Testis (tissue), 3 donors: ENCODE data around the gene RAD9A. TPM values are rescaled to one million over a fixed set of nuclear protein-coding genes. Genes with fewer than 3 reads are reported as not detected.
A peak's percentile ranks its signal among the peaks of the same experiment; 100 is the strongest.

Experiments used
- DNase-seq: peaks from one replicate; pipeline ENCODE4 v3.0.0-alpha.2; 2019
- H3K27ac ChIP-seq, 2 donors: fragments of 200-600 bp; sonication (generic); one replicate each; pipeline ENCODE4 v1.5.1; 2019
- H3K27me3 ChIP-seq: fragments of 200-600 bp; sonication (generic); one replicate; pipeline ENCODE4 v1.5.1; 2019
- H3K36me3 ChIP-seq: fragments of 200-600 bp; sonication (generic); one replicate; pipeline ENCODE4 v1.5.1; 2017; ENCODE audit warnings: low read depth; ENCODE audit errors: missing control alignments
- H3K4me1 ChIP-seq: fragments of 200-600 bp; sonication (generic); one replicate; pipeline ENCODE4 v1.5.1; 2019
- H3K4me3 ChIP-seq, 2 donors: fragments of 200-600 bp; sonication (generic); one replicate each; pipeline ENCODE4 v1.5.1; 2017 to 2019
- H3K9me3 ChIP-seq: fragments of 200-600 bp; sonication (generic); one replicate; pipeline ENCODE4 v1.5.1; 2017
- CTCF ChIP-seq, 3 experiments: fragments of 450-650 bp in 2 of 3; fragments of 200-600 bp in 1 of 3; sonication (generic) in 1 of 3; IDR thresholded peaks; one replicate each; pipeline ENCODE4 v1.5.1; 2016 to 2019; ENCODE audit warnings: antibody characterized with exemption in 3 of 3, mild to moderate bottlenecking in 2 of 3, moderate library complexity in 1 of 3
- POLR2A ChIP-seq: fragments of 450-650 bp; IDR thresholded peaks from one replicate; pipeline ENCODE4 v1.6.1; 2017; ENCODE audit warnings: antibody characterized with exemption, mild to moderate bottlenecking, moderate library complexity
- WGBS, 2 donors: methylation state at CpG; one replicate each; pipeline ENCODE4 v1.1.5; 2018; 5-methylcytosine and 5-hydroxymethylcytosine counted together
- intact Hi-C: fragments of 100-400 bp; cut with DNase I; formaldehyde crosslinking; loops from one replicate; pipeline ENCODE4 v1.15.1; 2023; ENCODE audit warnings: low total_unique reads
- polyA plus RNA-seq: library from polyadenylated mRNA; stranded (reverse); fragments of 350-450 nt; fragmentation: Illumina TruSeq; extraction: RNeasy Lipid Tissue Mini Kit (QIAGEN cat#74804); gene quantifications from one replicate; pipeline ENCODE4 v1.2.3, GENCODE V29; 2014; ENCODE audit warnings: low read depth, low replicate concordance; ENCODE audit not compliant: insufficient read depth
- total RNA-seq, 2 donors: library from RNA; depleted of rRNA; stranded (reverse); fragments of >200 nt; gene quantifications; one replicate each; pipeline ENCODE4 v1.2.3, GENCODE V29; 2016

Gene RAD9A
- total and polyA plus RNA-seq, 3 donors from 2014 or later: 25.7 to 46.2 (median 35.8) TPM

GRCh38 chr11:67412495-67413179 is 20.9 kb downstream of the RAD9A start:
- H3K27me3 ChIP-seq: no peaks in the 10 kb centered on the region
- WGBS, 2 donors: 44 to 53% methylated on average over 3 to 9 of the region's 9 CpGs

GRCh38 chr11:67413266-67413849 is 21.6 kb downstream of the RAD9A start:
- no peak overlapping the region for H3K27ac ChIP-seq
- no peaks in the 10 kb centered on the region for H3K27me3 ChIP-seq
- no peaks in the 10 kb centered on the region for H3K36me3 ChIP-seq
- H3K4me3 ChIP-seq: no peak overlapping the region
- TF ChIP-seq CTCF (IDR thresholded peaks at IDR 0.05) (no peak), POLR2A (no peak)
- no peaks in the 10 kb centered on the region for H3K9me3 ChIP-seq
- 70 to 83% methylated on average over 2 of the region's 2 CpGs for WGBS, 2 donors
- peaks cover 10% of the 10 kb centered on the region for H3K4me1 ChIP-seq
- DNase-seq: no peak
- intact Hi-C loops: no loop called here

More at GRCh38 chr11:67412495-67413179, 20.9 kb downstream of the RAD9A start:
- no peak for DNase-seq
- no peaks in the 10 kb centered on the region for H3K36me3 ChIP-seq
- intact Hi-C loops: no loop called here
- H3K4me1 ChIP-seq: peaks cover 10% of the 10 kb centered on the region
- no peak overlapping the region for H3K4me3 ChIP-seq
- TF ChIP-seq CTCF (IDR thresholded peaks at IDR 0.05) (no peak), POLR2A (no peak)
- no peaks in the 10 kb centered on the region for H3K9me3 ChIP-seq
- no peak overlapping the region for H3K27ac ChIP-seq

GRCh38 chr11:67415501-67416304 is 23.9 kb downstream of the RAD9A start, which contains the start of gene CARNS1:
Gene CARNS1 (plus strand): TSS chr11:67415678. CDS start chr11:67416200, 522 bp downstream.
- Histone ChIP-seq H3K4me3 (peak within 1 kb of the TSS in 1 of 2 donors; percentile 15), H3K4me1 (peaks cover 16% of the 10 kb centered on the region), H3K27ac (no peak within 1 kb of the TSS), H3K27me3 (no peaks in the 10 kb centered on the region), H3K9me3 (no peaks in the 10 kb centered on the region), H3K36me3 (no peaks in the 10 kb centered on the region)
- DNase-seq: no peak
- TF ChIP-seq CTCF (IDR thresholded peaks at IDR 0.05): no peak
- TF ChIP-seq POLR2A: no peak
- WGBS, 2 donors: 12 to 23% methylated on average over 8 to 62 of the region's 67 CpGs
- intact Hi-C loops: no loop called here

GRCh38 chr11:67416416-67417335 is 24.9 kb downstream of the RAD9A start:
- Histone ChIP-seq H3K4me3 (no peak overlapping the region), H3K27me3 (no peaks in the 10 kb centered on the region), H3K9me3 (no peaks in the 10 kb centered on the region), H3K27ac (no peak overlapping the region), H3K36me3 (no peaks in the 10 kb centered on the region), H3K4me1 (peaks cover 16% of the 10 kb centered on the region)
- no peak for DNase-seq
- WGBS, 2 donors: 73 to 80% methylated on average over 20 to 21 of the region's 21 CpGs
- intact Hi-C loops: no loop called here
- TF ChIP-seq POLR2A (no peak), CTCF (IDR thresholded peaks at IDR 0.05) (no peak)
